MM.1S (cell line): ENCODE results near the gene CDON.

Experiments
- EZH2 ChIP-seq: fragments of 300-600 bp; sonication (generic); optimal IDR thresholded peaks from 2 replicates; pipeline ENCODE3; 2017; ENCODE audit warnings: low read depth, mild to moderate bottlenecking, antibody characterized with exemption, low read length, mixed read lengths
- EZH2phosphoT487 ChIP-seq: fragments of 300-600 bp; sonication (generic); IDR thresholded peaks from 2 replicates; pipeline ENCODE4 v1.6.1; 2018; ENCODE audit warnings: antibody characterized with exemption, low read length
- TF ChIP-seq, protein P1 (sequence below): fragments of 300-600 bp; sonication (generic); IDR thresholded peaks from 2 replicates; pipeline ENCODE4 v1.5.1; 2016; ENCODE audit warnings: antibody characterized with exemption, low read length, mixed read lengths

DNA sequence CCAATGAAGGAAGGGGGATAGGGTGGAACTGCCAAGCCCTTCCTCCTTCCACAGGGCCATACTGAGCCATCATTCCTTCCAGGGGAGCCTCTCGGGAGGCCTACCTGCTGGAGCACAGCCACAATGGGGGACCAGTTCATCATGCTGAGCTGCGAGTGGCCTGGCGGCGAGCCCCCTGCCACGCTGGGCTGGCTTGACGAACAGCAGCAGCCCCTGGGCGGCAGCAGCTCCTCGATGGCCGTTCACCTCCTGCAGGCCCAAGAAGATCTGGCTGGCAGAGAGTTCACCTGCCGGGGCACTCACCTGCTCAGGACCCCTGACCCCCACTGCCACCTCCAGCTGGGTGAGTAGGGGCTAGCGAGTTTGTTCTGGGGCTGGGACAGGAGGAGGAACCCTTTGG, 110.9 kb downstream of the CDON start:
- TF ChIP-seq, protein P1, sequence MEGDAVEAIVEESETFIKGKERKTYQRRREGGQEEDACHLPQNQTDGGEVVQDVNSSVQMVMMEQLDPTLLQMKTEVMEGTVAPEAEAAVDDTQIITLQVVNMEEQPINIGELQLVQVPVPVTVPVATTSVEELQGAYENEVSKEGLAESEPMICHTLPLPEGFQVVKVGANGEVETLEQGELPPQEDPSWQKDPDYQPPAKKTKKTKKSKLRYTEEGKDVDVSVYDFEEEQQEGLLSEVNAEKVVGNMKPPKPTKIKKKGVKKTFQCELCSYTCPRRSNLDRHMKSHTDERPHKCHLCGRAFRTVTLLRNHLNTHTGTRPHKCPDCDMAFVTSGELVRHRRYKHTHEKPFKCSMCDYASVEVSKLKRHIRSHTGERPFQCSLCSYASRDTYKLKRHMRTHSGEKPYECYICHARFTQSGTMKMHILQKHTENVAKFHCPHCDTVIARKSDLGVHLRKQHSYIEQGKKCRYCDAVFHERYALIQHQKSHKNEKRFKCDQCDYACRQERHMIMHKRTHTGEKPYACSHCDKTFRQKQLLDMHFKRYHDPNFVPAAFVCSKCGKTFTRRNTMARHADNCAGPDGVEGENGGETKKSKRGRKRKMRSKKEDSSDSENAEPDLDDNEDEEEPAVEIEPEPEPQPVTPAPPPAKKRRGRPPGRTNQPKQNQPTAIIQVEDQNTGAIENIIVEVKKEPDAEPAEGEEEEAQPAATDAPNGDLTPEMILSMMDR, result no peak
- TF ChIP-seq EZH2 (no peak), EZH2phosphoT487 (no peak)
